ENCODE results near the gene FOXD4L1.
"Not testable (repeated sequence)": the region's sequence is repeated elsewhere in the genome, so short reads cannot be mapped to it uniquely, and the experiment has no call there.

The FOXD4L1 gene

DNA sequence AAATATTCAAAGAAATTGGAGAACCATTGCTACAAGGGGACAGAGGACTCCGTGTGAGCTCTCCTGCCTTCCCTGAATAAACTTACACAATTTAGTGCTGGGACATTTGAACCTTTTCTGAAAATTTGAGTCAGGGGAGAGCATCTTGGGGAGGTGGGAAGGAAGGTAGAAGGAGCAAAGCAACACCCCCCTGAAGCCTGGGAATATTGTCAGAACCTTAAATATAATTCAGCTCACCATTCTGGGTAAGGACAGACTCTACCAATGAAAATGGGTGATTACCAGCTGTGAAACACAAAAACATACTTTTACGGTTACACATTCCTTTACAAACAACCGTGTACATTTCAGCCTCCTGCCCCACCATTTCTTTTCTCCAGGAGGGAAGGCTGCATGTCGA is at the start of gene FOXD4L1:
Gene FOXD4L1 (plus strand): TSS at position 301 of the 400 bp plus-strand sequence. CDS start 592 bp downstream, outside the sequence.
- DNase-seq, result not testable (repeated sequence)

DNA sequence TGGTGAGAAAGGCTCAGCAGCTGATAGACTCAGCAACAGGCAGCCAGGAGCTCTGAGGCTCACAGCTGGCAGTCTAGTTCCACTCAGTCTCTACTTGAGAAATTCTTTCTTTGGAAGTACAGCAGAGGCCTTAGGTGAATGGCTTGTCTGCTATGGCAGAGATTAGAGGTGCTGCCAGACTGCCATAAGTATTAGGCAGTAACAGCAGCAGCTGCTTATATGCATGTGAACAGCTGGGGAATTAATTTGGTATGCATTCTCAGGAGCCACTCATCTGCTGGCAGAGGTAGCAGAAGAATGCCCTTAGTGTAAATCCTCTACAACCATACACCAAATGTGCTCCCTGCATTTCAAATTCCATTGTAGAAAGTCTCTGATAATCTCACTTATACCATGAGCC is 32.7 kb upstream of the FOXD4L1 start:
- DNase-seq, result not testable (repeated sequence)

DNA sequence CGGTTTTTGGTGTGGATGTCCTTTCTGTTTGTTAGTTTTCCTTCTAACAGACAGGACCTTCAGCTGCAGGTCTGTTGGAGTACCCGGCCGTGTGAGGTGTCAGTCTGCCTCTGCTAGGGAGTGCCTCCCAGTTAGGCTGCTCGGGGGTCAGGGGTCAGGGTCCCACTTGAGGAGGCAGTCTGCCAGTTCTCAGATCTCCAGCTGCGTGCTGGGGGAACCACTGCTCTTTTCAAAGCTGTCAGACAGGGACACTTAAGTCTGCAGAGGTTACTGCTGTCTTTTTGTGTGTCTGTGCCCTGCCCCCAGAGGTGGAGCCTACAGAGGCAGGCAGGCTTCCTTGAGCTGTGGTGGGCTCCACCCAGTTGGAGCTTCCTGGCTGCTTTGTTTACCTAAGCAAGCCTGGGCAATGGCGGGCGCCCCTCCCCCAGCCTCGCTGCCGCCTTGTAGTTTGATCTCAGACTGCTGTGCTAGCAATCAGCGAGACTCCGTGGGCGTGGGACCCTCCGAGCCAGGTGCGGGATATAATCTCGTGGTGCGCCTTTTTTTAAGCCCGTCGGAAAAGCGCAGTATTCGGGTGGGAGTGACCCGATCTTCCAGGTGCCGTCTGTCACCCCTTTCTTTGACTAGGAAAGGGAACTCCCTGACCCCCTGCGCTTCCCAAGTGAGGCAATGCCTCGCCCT is 21.6 kb upstream of the FOXD4L1 start:
- DNase-seq, result not testable (repeated sequence)

DNA sequence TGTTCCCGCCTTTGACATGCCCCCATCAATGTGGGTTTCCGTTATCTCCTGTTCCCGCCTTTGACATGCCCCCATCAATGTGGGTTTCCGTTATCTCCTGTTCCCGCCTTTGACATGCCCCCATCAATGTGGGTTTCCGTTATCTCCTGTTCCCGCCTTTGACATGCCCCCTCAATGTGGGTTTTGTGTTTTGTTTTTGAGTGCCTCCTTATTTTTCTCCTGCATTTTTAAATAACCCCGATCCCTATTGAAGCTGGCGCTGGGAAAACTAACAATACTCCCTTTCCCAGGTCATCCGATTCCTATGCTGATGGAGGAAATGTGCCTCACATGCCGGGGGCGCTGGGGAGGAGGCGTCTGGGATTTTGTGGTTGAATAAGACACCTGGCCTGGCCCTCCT is 1.9 kb upstream of the FOXD4L1 start:
- not testable (repeated sequence) for DNase-seq

DNA sequence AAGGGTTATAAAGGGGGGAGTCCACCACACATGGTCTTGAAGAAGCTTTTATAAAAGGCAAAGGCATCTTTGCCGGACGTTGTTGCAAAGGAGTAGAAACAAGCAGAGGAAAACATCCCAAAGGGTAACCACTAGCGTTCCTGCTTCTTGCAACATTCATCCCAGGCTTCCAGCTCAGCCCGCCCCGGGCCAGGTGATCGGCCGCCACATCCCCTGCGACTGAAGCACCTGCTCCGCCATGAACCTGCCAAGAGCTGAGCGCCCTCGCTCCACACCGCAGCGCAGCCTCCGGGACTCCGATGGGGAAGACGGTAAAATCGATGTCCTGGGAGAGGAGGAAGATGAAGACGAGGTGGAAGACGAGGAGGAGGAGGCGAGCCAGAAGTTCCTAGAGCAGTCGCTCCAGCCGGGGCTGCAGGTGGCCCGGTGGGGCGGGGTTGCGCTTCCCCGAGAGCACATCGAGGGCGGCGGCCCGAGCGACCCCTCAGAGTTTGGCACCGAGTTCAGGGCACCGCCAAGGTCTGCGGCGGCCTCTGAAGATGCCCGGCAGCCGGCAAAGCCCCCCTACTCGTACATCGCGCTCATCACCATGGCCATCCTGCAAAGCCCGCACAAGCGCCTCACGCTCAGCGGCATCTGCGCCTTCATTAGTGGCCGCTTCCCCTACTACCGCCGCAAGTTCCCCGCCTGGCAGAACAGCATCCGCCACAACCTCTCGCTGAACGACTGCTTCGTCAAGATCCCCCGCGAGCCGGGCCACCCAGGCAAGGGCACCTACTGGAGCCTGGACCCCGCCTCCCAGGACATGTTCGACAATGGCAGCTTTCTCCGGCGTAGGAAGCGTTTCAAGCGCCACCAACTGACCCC is 787 bp downstream of the FOXD4L1 start:
- DNase-seq, result not testable (repeated sequence)

DNA sequence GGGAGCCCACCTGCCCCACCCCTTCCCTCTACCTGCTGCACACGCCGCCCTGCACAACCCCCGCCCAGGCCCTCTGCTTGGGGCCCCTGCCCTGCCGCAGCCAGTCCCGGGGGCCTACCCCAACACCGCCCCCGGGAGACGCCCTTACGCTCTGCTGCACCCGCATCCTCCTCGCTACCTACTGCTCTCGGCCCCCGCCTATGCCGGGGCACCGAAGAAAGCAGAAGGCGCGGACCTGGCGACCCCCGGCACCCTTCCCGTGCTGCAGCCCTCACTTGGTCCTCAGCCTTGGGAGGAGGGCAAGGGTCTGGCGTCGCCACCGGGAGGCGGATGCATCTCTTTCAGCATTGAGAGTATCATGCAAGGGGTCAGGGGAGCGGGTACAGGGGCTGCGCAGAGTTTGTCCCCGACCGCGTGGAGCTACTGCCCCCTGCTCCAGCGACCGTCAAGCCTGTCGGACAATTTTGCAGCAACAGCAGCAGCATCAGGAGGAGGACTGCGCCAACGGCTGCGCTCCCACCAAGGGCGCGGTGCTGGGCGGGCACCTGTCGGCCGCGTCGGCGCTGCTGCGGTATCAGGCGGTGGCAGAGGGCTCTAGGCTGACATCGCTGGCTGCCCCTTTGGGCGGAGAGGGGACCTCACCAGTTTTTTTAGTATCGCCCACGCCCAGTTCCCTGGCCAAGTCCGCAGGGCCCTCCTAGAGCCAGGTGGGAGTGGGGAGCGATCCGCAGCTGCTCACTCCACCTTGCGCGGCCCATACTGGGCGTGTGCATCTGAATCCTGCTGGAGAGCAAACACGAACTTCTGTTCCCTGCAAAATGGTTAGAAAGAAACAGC is 1.6 kb downstream of the FOXD4L1 start:
- DNase-seq, result not testable (repeated sequence)

DNA sequence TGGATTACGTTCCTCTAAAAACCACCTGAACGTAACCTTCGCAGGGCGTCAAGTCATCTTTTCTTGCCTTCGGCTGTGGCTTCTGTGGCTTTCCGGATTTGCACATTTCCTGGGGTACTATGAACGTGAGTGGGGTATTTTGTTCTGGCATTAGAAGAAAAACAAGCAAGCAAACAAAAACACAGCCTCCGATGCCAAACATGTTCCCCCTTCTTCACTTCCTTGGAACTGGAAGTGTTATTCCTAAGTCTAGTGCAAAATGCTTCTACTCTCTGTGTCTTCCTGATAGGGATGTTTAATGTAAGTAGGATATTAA is 2.2 kb downstream of the FOXD4L1 start:
- DNase-seq, result not testable (repeated sequence)

DNA sequence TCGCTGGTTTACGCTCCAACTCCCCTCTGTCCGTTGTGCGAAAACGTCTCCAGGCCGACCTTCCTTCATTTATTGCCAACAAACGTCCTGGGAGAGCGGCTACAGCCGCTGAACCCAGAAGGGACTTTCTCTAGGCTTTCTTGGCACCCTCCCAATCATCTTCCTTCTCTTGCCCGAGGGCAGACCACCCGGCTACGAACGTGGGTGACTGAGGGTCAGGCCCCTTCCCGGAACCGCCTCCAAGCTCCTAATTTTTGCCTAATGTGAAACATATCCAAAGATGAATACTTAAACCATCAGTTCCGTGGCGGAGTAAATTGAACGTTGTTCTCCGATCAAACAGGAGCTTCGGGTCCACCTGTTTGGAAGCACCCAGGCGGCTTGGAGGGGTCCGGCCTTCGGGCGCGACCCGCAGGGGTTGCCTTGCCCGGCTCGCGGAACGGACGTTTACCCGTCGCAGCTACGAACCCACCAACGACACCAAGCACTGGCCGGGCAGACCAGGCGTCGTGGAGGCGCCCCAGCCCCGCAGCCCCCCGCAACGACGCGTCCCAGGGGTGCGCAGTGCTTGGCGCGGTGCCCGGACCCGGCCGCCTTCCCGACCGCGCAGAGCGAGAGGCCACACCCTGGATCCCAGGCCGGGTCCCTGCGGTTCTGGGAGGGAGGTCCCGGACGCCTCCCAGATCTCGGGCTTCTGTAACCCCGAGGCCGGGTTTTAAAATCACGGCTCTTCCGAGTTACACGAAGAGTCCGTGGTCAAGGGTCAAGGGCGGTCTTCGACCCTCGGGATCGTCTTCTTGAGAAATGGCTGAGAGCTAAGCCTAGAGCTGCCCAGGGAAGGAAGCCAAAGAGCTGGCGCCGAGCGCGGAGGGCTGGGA is 4.0 kb downstream of the FOXD4L1 start:
- not testable (repeated sequence) for DNase-seq

DNA sequence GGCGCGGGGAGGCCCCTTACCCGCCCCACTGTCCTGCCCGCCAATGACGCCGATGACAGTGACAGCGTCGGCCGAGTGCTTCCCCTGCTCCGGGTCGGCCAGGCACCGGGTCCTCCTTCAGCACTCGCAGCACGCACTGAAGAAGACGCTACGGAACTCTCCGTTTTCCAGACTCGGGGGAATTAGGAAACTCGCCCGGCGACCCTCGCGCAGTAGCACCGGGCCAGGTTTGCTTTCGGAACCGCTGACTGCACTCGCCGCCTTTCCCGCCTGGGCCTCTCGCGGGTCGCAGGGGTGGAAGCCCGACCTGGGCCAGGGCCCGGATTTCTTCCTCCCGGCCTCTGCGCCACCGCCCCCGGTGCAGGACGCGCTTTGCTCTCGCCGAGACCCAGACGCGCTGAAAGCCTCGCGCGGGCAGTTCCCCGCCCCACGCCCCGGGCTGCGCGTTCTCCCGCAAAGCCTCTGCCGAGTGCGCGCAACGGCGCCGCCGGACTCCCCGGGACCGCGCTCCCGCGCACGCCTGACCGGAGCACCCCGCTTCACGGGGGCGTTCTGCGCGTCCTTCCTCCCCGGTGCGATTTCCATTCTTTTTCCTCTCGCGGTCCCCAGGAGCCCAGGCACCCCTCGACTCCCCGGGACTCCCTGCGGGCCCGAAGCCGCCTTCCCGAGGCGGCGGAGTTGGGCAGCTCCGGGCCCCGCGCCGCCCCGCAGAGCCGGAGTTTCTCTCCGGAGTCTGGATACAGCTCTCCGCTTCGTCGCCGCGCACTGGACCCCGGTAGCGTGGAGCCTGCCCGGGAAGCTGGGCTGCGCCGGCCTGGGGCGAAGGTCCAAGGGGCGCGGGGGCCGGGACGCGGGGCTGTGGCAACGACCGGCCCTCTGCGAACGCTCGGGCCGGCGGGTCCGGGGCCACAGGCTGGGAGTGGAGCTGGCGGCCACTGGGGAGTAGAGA is 4.9 kb downstream of the FOXD4L1 start:
- DNase-seq, result not testable (repeated sequence)

DNA sequence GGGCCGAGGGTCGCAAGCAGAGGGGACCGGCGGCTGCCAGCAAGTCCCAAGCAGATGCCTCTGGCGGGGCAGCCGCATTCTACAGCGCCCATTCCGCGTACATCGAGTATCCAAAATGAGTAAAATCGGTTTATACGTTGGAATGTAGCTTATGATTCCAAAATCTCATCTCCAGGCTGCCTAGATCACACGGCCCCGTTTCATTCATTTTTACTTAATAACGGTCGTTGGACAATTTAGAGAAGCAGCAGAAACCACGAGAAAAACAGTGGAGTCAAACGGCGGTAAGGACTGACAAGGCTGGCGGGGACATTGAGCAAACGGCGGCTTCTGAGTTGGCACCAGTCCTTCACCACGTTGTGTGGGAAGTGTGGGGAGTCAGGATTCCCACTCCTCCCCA is 5.6 kb downstream of the FOXD4L1 start:
- DNase-seq, result not testable (repeated sequence)

DNA sequence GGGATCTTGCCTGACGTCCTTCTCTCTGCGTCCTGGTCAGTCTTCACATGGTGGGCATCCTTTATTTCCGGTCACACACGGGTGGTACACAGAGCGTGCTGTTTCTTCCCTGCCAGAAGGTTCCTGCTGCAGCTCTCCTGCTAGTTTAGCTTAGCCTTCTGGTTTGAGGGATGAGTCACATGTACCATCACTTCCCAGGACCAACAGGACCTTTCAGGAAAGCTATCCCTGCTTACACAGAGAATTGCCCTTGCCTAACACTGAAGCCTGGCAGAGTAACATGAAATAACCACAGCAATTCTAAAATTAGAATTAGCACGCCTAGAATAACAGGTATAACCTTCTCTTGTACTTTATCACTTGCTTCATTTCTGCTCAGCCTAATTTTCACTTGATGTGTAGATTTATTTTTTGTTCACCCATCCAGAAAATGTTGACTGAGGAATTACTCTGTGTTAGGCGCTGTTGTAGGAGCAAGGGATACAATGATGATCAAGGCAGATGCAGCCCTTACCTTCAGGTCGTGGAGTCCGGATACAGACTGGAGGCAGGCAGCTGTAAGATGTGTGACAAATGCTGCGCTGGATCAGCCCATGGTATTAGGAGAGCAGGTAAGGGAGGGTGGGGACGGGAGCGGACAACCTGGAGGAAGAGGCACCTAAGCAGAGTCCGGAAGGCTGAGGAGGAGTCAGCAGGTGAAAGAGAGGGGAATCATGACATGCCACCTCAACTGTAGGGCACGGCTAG is 9.1 kb downstream of the FOXD4L1 start:
- DNase-seq, result not testable (repeated sequence)

DNA sequence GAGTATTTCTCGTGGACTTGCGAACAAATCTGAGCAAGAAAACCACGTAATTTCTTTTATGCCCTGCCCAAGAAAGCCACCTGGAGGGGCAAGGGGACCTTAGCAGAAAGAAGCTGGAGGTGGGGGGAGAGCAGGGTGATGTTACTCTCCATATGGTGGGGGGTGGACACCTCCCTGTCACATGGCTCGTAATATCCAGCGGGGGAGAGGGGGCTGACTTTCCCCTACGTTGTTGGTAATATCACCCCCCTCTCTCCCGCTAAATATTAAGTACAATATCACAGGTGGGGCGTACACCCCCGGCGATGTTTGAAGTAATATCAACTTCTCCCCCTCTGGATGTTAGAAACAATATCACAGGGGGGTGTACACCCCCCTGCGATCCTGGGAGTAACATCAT is 9.7 kb downstream of the FOXD4L1 start:
- DNase-seq, result not testable (repeated sequence)

DNA sequence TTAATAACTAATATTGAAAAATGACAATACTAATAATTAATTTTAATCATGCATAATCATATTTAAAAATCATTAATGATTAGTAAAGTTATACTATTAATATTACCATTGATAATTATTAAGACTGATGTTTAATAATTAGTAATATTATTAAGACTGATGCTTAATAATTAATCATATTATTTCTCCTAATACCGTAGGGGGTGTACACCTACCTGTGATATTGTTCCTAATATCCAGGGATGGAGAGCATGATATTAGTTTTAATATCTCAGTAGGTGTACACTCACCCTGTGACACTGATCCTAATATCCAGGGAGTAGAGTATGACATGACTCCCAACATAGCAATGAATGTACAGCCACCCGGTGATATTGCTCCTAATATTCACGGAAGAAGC is 12.4 kb downstream of the FOXD4L1 start:
- not testable (repeated sequence) for DNase-seq

DNA sequence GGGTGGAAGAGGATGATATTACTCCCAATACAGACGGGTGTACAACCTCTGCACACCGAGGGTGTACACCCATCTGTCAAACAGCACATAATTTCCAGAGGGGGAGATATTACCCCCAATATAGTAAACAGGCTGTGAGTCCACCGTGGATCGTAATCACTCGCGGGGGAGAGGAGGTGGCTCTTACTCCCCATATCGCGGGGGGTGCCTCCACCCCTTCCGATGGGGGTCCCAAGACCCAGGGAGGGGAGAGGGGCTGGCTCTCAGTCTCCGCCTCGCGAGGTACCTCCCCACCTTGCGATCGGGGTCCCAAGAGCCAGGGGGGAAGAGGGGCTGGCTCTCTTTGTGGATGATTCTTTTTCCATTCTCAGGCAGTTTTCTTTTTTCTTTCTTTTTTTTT is 13.4 kb downstream of the FOXD4L1 start:
- DNase-seq, result not testable (repeated sequence)

DNA sequence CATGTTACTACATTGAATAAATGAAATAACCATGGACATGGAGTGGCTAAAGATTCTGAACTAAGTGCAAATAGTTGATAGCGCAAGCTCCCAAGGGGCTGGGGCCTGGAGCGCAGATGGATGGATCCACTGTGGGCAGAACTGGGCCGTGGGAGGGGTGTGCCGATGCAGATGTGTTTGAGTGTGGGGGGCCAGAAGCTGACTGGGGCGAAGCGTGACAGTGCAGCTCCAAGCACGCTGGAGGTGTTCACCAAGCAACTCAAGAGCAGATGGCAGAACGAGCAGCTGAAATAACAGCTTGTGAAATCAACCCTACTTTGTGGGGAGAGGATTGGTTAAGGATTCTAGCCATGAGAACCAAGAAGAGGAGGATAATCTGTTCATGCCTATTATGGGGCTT is 17.0 kb downstream of the FOXD4L1 start:
- not testable (repeated sequence) for DNase-seq

DNA sequence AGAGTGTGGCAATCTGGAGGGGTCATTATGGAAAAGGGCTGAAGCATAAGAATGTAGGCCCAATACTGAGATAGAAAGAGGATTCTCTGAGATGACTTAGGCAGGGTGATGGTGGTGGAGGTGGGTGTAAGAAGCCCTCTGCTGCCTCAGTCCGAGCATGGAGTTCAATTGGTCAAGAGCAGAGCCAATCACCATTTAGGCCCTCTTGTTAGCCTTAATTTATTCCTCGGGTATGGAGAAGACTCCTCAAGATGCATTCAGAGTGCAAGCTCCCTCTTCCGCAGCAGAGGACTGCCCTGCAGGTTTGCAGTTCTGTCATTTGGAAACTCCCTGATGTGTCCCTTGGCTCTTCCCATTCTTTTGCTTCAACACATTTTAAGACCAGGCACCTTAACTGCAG is 17.5 kb downstream of the FOXD4L1 start:
- DNase-seq, result not testable (repeated sequence)

DNA sequence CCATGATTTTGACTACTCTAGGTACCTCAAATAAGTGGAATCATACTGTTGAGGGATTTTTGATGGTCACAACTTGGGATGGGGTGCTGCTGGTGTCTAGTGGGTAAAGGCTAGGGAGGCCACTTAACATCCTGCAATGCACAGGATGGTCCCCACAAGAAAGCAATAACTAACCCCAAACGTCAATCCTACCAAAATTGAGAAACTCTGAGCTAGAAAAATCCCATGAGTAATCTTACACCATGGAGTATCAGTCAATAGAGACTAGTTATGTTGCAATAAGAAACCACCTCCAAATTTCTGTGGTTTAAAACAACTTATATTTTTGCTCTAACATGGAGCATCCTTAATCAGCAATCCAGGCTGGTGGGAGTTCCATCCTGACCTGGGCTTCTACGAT is 18.6 kb downstream of the FOXD4L1 start:
- not testable (repeated sequence) for DNase-seq

DNA sequence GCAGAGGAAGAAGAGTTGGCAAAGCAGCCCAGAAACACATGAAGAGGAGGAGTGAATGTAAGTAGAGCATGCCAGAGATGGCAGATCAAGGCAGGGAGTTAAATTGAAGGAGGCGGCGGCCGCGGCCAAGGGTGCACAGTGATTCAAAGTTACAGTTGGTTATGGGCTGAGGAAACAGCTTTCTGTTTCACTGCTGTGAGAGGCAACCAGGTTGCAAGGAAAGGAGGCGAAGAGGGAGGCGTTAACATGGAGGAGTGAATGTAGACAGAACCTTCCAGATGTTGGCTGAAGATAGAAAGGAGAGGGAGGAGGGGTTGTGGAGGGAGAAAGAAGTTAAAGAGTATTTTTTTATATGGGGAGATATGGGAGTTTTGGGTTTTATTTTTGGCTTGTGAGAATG is 22.4 kb downstream of the FOXD4L1 start:
- not testable (repeated sequence) for DNase-seq

DNA sequence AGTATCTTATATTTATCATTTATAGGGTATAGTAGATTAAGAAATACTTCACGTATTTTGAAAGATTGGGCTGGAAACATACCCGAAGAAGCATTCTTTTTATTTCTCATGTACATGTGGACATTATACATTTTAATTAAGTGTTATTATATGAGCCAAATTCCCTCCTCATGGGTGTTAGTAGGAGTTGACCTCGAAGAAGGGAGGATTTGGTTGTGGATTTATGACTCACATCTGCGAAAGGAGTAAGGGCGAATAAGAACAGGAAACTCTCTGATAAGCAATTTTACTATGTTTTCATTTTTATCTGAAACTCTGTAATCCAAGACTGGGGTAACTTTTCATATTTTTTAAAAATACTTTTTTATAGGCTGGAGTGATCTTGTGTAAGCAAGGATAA is 23.0 kb downstream of the FOXD4L1 start:
- DNase-seq, result not testable (repeated sequence)

DNA sequence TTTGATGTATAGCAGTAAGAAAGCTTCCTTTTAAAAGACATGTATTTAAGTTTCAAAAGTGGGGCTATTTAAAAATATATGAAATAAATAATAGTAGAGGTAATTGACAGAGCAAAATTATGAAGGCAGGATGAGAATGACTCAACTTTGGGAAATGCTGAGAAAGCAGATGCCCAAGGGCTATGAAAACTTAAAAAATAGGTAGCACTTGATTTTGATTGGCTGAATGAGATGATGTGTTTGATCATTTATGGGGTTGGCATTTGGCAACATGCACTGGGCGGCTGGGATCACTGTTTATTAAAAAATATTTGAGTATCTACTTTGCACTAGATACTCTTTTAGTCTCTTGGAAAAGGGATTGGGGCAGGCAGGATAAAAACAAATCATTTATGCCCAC is 26.5 kb downstream of the FOXD4L1 start:
- not testable (repeated sequence) for DNase-seq
